Esophagus mucosa (tissue), 1 donor: ENCODE results near the gene GIGYF2. TPM values are rescaled to one million over a fixed set of nuclear protein-coding genes. Genes with fewer than 3 reads are reported as not detected.
"Not testable (repeated sequence)": the region's sequence is repeated elsewhere in the genome, so short reads cannot be mapped to it uniquely, and the experiment has no call there.

Experiments
- ATAC-seq: fragments of 200-7000 bp; cut with Tn5 transposase; one replicate; pipeline ENCODE4 v1.9.1; 2020
- total RNA-seq: library from RNA; stranded (reverse); gene quantifications from one replicate; pipeline ENCODE4 v1.2.4, GENCODE V29; 2023
- donor health status: DM: yes; HTN: yes; CAD: no.

GIGYF2 gene
- total RNA-seq, 1 donor from 2014 or later = 31.7 TPM

GRCh38 chr2:232689152-232689910 lies 7.8 kb upstream of the GIGYF2 start:
- ATAC-seq = no peak

- ATAC-seq = not testable (repeated sequence)
Observed at GRCh38 chr2:232691117-232691516, 6.0 kb upstream of the GIGYF2 start.

GRCh38 chr2:232693344-232693743 lies 3.8 kb upstream of the GIGYF2 start:
- no peak for ATAC-seq

- no peak for ATAC-seq
Observed at GRCh38 chr2:232696609-232697058, 497 bp upstream of the GIGYF2 start.

GRCh38 chr2:232697807-232698110 lies 628 bp downstream of the GIGYF2 start:
- ATAC-seq = no peak

- ATAC-seq = no peak
Observed at GRCh38 chr2:232698556-232699091, 1.5 kb downstream of the GIGYF2 start.

- ATAC-seq = no peak
Observed at GRCh38 chr2:232699110-232699509, 2.0 kb downstream of the GIGYF2 start.

GRCh38 chr2:232700154-232700553 lies 3.0 kb downstream of the GIGYF2 start:
- ATAC-seq = no peak

GRCh38 chr2:232707076-232707475 lies 9.9 kb downstream of the GIGYF2 start:
- no peak for ATAC-seq

GRCh38 chr2:232713505-232713904 lies 16.4 kb downstream of the GIGYF2 start:
- no peak for ATAC-seq

- ATAC-seq = no peak
Observed at GRCh38 chr2:232714969-232715368, 17.8 kb downstream of the GIGYF2 start.

GRCh38 chr2:232720056-232720455 lies 22.9 kb downstream of the GIGYF2 start:
- not testable (repeated sequence) for ATAC-seq

- ATAC-seq = no peak
Observed at GRCh38 chr2:232721261-232721660, 24.1 kb downstream of the GIGYF2 start.

GRCh38 chr2:232721882-232722281 lies 24.8 kb downstream of the GIGYF2 start:
- ATAC-seq = no peak

GRCh38 chr2:232723027-232723426 lies 25.9 kb downstream of the GIGYF2 start:
- no peak for ATAC-seq

GRCh38 chr2:232728785-232729184 lies 31.7 kb downstream of the GIGYF2 start:
- ATAC-seq = no peak

- ATAC-seq = no peak
Observed at GRCh38 chr2:232731470-232731869, 34.3 kb downstream of the GIGYF2 start.

- no peak for ATAC-seq
Observed at GRCh38 chr2:232741294-232741693, 44.2 kb downstream of the GIGYF2 start.

- ATAC-seq = no peak
Observed at GRCh38 chr2:232741972-232742371, 44.8 kb downstream of the GIGYF2 start.

- ATAC-seq = no peak
Observed at GRCh38 chr2:232744963-232745362, 47.8 kb downstream of the GIGYF2 start.

GRCh38 chr2:232748038-232748437 lies 50.9 kb downstream of the GIGYF2 start:
- no peak for ATAC-seq

- no peak for ATAC-seq
Observed at GRCh38 chr2:232749331-232749730, 52.2 kb downstream of the GIGYF2 start.

- ATAC-seq = no peak
Observed at GRCh38 chr2:232750135-232750671, 53.1 kb downstream of the GIGYF2 start.

- no peak for ATAC-seq
Observed at GRCh38 chr2:232757905-232758304, 60.8 kb downstream of the GIGYF2 start.
